Stimulated activated CD8-positive, alpha-beta memory T cell treated with anti-CD3 and anti-CD28 coated beads, Interleukin-15, amount 100 ng/mL, for 24 hours (primary cell): ENCODE measurements around the gene RNF187.
A peak's percentile ranks its signal among the peaks of the same experiment; 100 is the strongest.

ENCODE experiments used
- DNase-seq: peaks from one replicate; pipeline ENCODE4 v3.0.0-alpha.2; 2020; ENCODE audit warnings: low read depth

Gene RNF187

DNA sequence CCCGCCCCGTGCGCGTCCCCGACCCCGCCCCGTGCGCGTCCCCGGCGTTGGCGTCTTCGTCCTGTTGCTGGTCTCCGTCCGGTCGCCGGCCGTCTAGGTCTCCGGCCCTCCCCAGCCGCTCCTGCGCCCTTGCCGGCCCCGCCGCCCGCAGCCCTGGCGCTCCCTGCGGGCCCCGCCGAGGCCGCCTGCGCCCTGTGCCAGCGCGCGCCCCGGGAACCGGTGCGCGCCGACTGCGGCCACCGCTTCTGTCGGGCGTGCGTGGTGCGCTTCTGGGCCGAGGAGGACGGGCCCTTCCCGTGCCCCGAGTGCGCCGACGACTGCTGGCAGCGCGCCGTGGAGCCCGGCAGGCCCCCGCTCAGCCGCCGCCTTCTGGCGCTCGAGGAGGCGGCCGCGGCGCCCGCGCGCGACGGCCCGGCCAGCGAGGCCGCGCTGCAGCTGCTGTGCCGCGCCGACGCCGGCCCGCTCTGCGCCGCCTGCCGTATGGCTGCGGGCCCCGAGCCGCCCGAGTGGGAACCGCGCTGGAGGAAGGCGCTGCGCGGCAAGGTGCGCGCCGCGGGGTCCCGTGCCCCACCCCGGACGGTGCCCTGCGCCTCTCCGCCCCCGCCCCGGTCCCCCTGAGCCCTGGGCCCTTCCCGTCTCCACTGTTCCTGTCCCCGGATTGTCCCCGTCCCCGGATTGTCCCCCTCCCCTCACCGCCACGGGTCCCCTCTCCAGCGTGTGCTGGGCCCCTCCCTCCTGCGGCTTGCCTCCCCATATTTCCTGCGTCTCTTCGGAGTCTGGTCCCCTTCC, at the start of gene RNF187:
RNF187 (plus strand) TSS at position 47 of the 789 bp plus-strand sequence.
- peak; percentile 74 for DNase-seq

DNA sequence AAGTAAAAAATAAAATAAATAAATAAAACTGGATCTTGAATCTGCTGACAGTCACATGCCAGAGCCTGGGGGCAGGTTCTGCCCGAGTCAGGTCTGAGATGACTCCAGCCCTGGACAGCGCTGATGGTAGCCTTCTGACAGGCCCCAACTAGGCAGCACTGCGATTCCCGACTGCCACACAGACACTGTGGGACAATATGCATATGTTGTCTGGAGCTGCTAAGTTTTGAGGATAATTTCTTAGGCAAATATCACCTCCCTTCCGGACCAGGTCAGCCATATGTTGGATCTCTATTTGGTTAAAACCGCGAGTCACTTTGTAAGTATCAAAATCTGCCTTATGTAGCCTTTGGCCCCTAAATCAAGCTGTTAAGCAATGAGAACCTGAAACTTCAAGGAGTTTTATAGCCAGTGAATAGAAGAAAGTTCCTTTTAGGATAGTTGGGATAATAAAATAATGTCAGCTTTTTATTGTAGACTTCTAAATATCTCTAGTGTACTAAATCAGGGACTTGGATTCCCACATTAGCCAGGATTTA, 49.7 kb upstream of the RNF187 start:
- DNase-seq: no peak

DNA sequence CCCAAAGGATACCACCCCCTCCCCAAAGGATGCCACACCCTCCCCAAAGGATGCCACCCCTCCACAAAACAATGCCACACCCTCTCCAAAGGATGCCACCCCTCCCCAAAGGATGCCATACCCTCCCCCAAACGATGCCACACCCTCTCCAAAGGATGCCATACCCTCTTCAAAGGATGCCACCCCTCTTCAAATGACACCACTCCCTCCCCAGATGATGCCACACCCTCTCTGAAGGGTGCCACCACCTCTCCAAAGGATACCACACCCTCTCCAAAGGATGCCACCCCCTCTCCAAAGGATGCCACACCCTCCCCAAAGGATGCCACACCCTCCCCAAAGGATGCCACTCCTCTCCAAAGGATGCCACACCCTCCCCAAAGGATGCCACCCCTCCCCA, 48.9 kb upstream of the RNF187 start:
- no peak for DNase-seq

DNA sequence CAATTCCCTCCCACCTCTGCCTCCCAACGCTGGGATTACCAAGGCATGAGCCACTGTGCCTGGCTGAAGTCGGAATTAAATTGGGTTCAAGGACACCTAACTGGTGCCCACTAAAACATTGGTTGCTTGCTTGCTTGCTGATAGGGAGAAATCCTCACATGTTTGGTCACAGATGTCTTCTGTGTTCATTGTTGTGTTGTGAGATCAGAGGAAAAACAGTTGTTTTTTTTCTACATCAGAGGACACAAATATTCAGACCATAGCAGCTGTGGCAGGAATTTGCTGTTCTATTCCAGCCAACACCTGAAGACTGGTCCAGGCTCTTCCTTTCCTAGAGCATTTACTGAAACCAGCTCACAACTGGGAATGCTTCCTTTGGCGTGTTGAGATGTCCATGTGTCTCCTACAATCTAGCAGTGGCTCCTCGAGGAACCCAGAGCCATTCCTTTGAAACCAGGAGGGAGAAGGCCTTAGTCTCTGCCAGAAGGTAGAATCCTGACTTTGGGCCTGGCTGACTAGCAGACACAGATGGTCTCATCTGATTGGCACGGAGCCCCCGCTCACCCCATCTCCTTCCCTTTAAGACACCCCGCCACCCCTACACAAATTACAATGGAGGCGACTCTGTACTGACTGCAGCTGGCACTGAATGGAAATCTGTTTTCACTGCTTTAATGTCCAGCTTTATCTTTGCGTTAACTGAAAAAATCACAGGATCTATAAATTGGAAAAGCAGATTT, 46.3 kb upstream of the RNF187 start:
- DNase-seq: no peak

DNA sequence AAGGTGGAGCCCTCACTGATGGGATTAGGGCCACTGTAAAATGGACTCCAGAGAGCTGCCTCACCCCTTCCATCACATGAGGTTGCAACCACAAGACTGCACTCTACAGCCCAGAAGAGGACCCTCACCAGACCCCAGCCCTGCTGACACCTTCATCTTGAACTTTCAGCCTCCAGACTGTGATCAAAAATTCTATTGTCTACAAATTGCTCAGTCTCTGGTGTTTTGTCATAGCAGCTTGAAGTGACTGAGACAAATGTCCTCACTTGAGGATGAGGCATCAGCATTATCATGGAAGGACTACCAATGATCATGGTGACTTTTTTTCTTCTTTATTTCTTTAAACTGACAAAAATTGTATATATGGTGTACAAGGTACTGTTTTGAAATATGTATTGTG, 43.8 kb upstream of the RNF187 start:
- DNase-seq: no peak

DNA sequence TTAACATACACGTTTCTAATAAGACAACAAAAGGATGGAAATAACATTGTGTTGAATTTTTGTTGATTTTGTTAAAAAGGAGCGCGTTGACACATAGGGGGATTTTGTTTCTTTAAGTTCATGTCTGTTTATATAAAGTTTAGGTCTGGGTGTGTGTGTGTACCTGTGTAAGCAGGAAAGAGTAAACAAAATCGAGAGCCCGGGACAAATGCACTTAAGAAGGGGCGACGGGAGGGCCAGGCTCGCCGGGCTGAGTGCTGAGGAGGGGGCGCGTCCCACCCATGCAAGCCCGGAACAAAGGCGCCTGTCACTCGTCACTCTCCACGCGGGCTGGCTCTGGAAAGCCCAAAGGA, 41.7 kb upstream of the RNF187 start:
- no peak for DNase-seq

DNA sequence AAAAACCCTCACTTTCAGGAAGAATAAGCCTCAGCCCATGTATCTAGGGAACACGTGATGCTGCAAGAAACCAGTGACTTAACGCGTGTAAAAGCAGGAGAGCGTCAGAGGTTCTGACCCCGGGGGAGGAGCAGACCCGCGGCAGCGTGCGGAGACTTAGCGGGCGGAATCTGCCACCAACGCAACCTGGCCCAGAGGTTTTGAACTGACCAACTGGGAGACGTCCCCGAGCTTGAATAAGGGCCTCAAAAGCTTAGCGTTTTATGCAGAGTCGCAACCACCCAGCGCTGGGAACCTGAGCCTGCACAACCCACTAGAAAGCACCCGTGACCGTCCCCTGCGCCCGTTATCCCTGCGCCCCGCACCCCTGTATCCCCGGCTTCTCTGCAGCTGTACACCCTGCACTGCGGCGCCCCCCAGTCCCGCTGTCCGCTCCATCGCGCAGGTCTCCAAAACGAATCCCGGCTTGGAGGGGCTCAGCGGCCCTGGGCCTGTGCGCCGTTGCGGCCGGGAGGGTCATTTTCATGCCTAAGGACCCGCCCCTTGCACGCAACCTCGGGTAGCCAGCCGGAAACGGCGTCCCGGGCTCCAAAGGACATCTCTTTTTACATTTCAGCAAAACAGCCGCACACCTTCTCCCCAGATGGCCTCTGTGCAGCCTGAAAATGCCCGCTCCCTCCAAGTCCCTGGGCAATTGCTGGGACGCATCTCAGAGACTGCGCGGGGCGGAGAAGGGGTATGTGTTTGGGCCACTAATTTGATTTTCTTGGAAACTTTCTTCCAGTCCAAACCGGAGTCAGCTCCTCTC, 41.1 kb upstream of the RNF187 start:
- DNase-seq: no peak

DNA sequence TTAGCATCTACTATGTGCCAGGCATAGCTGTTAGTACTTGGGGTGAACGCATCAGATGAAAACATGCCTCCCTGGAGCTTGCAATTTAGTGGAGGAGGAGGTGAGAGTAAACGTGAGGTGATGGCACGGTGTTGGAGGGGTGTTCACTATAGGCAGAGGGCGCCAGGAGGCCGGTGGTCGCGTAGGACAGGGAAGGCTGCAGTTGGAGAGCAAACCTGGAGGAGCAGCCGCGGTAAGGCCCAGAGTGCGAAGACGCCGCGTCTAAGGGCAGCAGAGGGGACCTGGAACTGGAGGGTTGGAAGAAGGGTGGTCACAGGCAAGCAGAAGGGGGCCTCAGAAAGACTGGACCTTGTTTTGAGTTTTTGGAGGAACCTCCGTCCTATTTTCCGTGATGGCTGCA, 40.3 kb upstream of the RNF187 start:
- no peak for DNase-seq

DNA sequence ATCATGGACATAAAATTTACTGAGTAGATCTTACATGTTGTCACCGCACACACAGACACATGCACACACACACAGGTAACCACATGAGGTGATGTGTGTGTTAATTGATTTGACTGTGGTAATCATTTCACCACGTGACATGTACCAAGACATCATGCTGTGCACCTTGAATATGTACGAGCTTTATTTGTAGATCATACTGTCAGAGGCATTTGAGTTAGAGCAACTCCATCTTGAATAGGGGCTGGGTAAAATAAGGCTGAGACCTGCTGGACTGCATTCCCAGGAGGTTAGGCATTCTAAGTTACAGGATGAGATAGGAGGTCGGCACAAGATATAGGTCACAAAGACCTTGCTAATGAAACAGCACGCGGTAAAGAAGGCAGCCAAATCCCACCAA, 38.8 kb upstream of the RNF187 start:
- no peak for DNase-seq

DNA sequence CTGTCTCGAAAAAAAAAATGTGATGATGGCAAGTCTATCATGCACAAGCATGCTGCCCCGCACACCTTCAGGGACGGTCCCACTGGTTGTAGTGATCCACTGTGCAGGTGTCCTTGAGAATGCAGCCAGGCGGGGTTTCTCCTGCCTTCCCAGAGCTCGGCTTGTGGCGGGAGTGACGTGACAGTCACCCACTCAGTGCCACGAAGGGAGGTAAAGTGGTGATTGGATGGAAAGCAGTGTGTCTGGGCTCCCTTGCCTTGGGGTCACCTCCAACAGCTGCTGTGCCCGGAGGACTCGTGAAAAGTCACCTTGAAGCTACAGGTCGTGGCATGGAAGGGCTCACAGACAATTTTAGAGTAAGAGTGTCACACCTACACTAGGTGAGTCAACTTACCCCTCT, 37.0 kb upstream of the RNF187 start:
- DNase-seq: no peak

DNA sequence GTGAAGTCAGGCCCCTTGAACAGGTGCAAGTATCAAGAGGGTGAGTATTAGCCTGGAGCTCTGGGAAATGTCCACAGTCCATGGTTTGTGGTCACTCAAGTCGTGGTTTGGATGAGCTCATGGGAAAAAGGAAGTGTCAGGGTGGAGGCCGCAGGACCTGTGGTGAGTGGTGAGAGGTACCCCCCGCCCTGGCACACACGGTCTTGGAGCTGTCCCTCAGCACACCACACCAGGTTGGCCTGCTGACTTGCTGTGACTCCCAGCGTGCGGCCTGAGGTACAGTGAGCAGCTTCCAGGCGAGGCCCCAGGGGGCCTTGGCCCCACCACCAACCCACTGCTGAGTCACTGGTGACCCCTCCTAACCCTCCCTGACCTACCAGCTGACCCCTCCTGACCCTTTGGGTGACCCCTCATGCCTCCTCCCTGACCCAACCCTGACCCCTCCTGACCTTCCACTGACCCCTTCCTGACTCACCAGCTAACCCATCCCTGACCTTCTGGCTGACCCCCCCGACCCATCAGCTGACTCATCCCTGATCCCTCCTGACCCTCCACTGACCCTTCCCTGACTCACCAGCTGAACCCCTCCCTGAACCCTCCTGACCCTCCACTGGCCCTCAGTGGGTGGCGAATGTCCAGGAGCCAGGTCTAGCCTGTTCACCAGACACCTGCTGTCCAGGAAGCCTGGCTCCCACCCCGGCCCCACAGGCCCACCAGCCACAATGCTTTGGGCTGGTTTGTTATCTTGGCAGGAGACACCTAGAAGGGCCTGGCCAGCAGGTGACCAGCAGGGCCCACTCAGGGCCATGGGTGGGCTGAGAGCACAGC, 34.8 kb upstream of the RNF187 start:
- DNase-seq: no peak

DNA sequence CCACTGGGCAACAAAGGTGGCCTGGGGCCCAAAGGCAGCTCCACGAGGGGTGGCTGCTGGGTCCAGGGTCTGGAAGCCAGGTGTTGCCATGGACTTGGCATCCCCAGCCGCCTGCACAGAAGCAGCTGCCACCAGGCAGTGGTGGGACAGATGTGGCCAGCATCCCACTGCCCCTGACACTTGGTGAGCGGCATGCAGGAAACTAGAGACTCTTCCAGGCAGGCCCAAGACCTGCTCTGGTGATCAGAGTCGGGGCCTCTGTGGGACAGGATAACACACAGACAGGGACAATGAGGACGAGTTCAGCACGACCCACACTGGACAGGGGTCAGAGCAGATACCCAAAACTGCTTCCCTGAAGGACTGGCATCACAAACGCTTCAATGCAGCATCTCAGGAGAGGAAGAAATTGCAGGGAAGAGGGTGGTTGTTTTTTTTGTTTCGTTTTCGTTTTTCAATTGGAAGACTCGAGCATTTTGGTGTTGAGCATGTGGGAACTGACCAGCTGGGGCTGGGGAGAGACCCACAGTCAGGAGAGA, 34.1 kb upstream of the RNF187 start:
- no peak for DNase-seq

DNA sequence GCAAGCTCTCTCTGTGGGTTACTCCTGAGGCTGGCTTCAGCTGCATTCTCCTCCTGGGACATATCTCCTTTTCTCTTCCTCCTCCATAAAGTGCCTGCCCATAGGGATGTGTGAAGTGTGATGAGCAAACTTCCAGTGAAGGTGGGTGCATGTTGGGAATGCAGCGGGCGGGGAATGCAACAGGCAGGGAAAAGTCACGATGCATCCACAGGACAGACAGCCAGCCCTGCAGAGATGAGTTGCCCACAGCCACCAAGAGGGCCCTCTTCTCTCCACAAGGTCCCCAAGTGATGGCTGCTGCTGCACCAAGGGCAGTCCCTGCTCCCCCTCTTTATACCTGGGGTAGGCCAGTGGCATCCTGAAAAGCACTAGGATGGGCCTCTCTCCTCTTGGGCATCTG, 33.6 kb upstream of the RNF187 start:
- no peak for DNase-seq

DNA sequence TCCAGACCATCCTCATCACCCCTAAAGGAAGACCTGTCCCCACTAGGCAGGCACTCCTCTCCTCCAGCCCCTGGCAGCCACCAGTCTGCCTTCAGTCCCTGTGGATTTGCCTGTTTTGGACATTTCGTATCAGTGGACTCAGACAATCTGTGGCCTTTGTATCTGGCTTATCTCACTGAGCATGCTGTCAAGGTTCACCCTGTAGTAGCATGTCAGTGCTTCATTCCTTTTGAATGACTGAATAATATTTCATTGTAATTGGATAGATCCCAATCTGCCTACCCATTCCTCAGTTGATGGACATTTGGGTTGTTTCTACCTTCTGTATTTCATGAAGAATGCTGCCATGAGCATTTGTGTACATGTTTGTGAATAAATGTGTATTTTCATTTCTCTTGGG, 32.9 kb upstream of the RNF187 start:
- DNase-seq: no peak

DNA sequence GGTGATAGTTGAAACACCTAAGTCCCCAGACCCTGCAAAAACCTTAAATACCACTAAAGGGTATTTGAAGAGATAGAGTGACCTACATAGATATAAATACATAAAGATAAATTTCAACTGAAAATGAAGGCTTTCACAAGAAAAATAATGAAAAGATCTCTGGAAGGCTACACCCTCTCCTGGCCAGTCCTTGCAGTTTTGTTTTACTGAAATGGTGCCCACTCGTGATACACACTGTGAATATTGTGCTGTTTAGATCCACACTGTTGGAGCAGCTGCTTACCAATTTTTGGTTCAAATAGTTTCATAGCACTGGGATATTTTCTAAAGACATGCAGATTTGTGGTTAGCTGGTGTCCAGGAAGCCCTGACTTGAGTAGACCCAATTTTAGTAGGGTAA, 31.5 kb upstream of the RNF187 start:
- no peak for DNase-seq

DNA sequence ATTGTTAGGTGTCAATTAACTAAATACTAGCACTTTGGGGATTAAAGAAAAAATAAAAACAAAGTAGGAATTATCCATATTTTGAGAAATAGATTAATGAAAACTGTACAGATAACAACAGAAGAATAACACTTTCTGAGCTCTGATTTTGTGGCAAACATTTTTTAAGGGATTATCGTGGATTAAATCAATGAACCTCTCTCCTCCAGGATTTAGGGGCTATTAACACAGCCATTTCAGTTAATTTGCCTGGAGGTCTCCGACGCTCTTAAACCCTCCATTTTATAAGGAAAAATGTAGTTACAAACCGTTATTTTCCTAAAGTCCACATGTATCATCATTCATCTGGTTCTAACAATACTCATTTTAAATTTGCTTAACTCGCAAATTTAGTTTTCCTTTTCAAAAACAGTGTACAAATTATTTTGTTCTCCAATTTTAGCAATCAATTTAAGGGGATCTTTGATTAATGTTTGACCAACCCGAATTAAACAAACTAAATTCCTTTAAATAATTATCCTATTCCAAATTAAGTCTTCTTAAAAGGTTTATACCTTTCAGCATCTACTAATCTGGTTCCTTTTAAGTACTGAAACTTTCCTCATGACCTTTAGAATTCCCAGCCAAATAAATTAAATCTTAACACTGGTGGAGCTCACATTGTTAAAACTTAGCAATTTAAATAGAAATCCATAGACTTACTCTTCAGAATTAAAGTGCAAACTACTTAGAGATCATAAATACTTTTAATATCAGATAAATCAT, 30.7 kb upstream of the RNF187 start:
- DNase-seq: no peak

DNA sequence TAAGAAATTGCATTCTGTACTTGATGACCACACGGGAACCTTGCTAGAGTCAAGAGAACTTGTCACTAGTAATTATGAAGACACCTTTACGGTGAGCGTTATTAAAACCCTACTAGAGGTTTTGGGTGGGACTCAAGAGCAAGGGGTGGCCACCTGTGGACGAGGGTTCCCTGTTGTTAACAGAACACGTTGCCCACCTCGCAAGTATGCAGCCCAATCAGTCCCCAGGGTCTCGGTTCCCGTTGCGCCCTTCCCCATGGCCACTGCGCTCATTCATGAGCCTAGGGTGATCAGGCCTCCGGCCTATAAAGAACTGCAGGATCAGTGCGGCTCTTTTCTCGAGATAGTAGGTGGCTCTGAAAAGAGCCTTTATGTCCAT, 30.2 kb upstream of the RNF187 start:
- DNase-seq: no peak

DNA sequence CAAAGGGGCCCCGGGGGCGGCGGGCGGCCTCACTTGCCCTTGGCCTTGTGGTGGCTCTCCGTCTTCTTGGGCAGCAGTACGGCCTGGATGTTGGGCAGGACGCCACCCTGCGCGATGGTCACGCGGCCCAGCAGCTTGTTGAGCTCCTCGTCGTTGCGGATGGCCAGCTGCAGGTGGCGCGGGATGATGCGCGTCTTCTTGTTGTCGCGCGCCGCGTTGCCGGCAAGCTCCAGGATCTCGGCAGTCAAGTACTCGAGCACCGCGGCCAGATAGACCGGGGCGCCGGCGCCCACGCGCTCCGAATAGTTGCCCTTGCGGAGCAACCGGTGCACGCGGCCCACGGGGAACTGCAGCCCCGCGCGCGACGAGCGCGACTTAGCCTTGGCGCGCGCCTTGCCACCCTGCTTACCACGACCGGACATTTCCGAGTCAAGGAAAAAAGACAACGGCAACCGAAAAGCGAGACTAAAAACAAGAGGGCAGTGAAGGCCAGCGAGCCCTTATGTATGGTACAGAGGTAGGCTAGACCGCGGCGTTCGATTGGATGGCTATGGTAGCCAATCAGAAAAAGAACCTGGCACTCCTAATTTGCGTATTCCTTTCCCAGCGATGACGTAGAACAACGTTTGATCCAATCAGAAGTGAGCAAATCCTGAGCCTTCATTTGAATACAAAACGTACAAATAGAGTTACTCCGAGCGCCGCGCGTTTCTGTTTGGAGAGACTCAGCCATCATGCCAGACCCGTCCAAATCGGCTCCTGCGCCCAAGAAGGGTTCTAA, 29.6 kb upstream of the RNF187 start:
- DNase-seq: peak; percentile 55

DNA sequence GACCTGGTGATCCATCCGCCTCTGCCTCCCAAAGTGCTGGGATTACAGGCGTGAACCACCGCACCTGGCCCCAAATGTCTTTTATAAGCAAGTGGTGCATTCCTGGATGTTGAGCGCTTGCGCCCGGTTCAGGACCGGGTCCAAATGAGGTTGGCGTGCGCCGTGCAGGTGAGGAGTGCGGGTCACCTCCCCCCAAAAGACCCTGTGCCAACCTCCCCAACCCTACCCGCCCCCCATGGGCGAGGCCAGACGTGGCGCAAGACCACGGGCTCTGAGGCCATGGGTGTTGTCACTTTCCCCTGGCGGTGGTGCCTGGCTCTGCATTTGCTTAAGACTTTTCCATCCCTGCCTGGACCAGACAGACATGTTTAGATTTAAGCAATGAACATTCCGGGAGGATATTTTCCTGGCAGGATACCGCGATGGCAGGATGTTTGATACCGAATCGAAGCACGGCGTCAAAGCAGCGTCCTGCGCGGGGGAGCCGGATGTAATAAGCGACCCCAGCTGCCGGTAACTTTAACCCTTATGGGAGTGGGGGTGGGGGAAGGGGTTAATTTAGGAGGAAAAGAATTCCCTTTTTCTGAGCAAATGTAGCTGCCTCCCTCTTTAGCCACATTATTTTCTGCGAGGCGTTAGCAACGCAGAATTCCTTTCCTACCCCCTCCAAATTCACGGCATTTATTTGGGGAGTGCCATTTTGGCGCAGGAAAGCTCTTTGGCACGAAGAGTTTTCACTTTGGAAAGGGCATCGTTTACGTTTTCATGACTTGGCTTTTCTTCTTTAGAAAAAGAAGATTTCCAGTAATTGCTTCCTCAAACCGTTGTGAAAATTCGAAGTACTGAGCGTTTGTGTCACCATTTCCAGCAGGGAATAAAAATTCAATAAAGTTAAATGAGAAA, 27.8 kb upstream of the RNF187 start:
- DNase-seq: no peak
